K562 (cell line): Measurements from ENCODE around the gene BCO1. TPM values are rescaled to one million over a fixed set of nuclear protein-coding genes. Genes with fewer than 3 reads are reported as not detected.

Experiments
- ATAC-seq: fragments of 200-7000 bp; cut with Tn5 transposase; 3 replicates; pipeline ENCODE4 v1.9.1; 2020; ENCODE audit warnings: moderate library complexity
- BruUV-seq: library from RNA; stranded (reverse); fragments of 400-500 nt; replicated peaks from 2 replicates; lab custom pipeline; 2021; lab: Mats Ljungman, UMichigan
- CTCF ChIA-PET: fragments of 300-600 bp; formaldehyde crosslinking; extraction: SDS; loops from one replicate; lab custom pipeline; 2021; ENCODE audit warnings: low intra/inter-chr PET ratio; lab: Yijun Ruan, JAX
- POLR2A ChIA-PET: fragments of 300-600, 350-650 bp; sonication (Branson Sonifier 250); formaldehyde crosslinking; extraction: SDS; loops from one replicate; lab custom pipeline; 2021; ENCODE audit warnings: antibody characterized with exemption, inconsistent platforms; lab: Yijun Ruan, JAX
- DNase-seq, 4 experiments: peaks; one replicate each; pipeline versions ENCODE4 v3.0.0 to v3.0.0-alpha.2; 2011 to 2018; ENCODE audit warnings: low spot score in 3 of 4, mixed read lengths in 3 of 4; ENCODE audit errors: extremely low read depth in 1 of 4
- FAIRE-seq: peaks from 2 replicates; lab custom pipeline; 2011; peaks lifted over from hg19 to GRCh38; lab: Jason Lieb, UNC
- H2AFZ ChIP-seq: 2 replicates; pipeline ENCODE4 v1.6.0; 2011; ENCODE audit warnings: low read depth, low read length, control low read depth, inconsistent platforms
- H3K27ac ChIP-seq: fragments of 200-600 bp; 3 replicates; pipeline ENCODE4 v1.8.0; 2011; ENCODE audit warnings: low read depth, mild to moderate bottlenecking, control low read depth, inconsistent platforms, low read length, moderate library complexity, mixed read lengths; ENCODE audit errors: extremely low read depth
- H3K27me3 ChIP-seq, 2 experiments: fragments of 300-600 bp in 1 of 2; 2 replicates in 1 of 2; 3 replicates in 1 of 2; pipeline versions ENCODE4 v1.6.0 to v1.8.0; 2011; ENCODE audit warnings: inconsistent platforms in 2 of 2, low read length in 2 of 2, mild to moderate bottlenecking in 1 of 2, mixed read lengths in 1 of 2, moderate library complexity in 1 of 2; ENCODE audit not compliant: control insufficient read depth in 2 of 2, insufficient read depth in 2 of 2
- H3K36me3 ChIP-seq: fragments of 300-600 bp; 3 replicates; pipeline ENCODE4 v1.8.0; 2011; ENCODE audit warnings: mild to moderate bottlenecking, low read length, inconsistent platforms; ENCODE audit not compliant: control insufficient read depth, insufficient read depth
- H3K4me1 ChIP-seq, 2 experiments: fragments of 200-600 bp in 1 of 2; replicated peaks in 1 of 2; 2 replicates in 1 of 2; 3 replicates in 1 of 2; pipeline versions ENCODE4 v1.5.1 to v1.8.0; 2011; ENCODE audit warnings: inconsistent platforms in 2 of 2, low read length in 2 of 2, mild to moderate bottlenecking in 1 of 2, mixed read lengths in 1 of 2, moderate library complexity in 1 of 2; ENCODE audit not compliant: control insufficient read depth in 2 of 2, insufficient read depth in 2 of 2
- H3K4me2 ChIP-seq: 2 replicates; pipeline ENCODE4 v1.6.1; 2011; ENCODE audit warnings: low read length, control low read depth, inconsistent platforms, mixed read lengths; ENCODE audit not compliant: insufficient read depth
- H3K4me3 ChIP-seq: fragments of 200-600 bp; sonication (generic), shearing (Covaris generic); 2 replicates; pipeline ENCODE4 v1.5.1; 2016; ENCODE audit warnings: control low read depth, inconsistent platforms
- H3K79me2 ChIP-seq: fragments of 200-600 bp; 3 replicates; pipeline ENCODE4 v1.8.0; 2011; ENCODE audit warnings: low read length, inconsistent platforms; ENCODE audit not compliant: control insufficient read depth, insufficient read depth
- H3K9ac ChIP-seq, 2 experiments: 2 replicates each; pipeline versions ENCODE4 v1.6.0 to v1.6.1; 2011; ENCODE audit warnings: low read depth in 2 of 2, low read length in 2 of 2, control low read depth in 1 of 2, inconsistent platforms in 1 of 2, mild to moderate bottlenecking in 1 of 2, mixed read lengths in 1 of 2; ENCODE audit not compliant: insufficient read depth in 1 of 2
- H3K9me1 ChIP-seq: one replicate; pipeline ENCODE4 v1.6.0; 2011; ENCODE audit warnings: inconsistent platforms, mild to moderate bottlenecking, low read length, moderate library complexity; ENCODE audit not compliant: control insufficient read depth, insufficient read depth
- H3K9me3 ChIP-seq: replicated peaks from 2 replicates; pipeline ENCODE4 v1.5.1; 2011; ENCODE audit warnings: low read depth, low read length, inconsistent platforms; ENCODE audit not compliant: control insufficient read depth, insufficient read depth
- H4K20me1 ChIP-seq: replicated peaks from 2 replicates; pipeline ENCODE4 v1.6.1; 2011; ENCODE audit warnings: low read length, inconsistent platforms, mixed read lengths; ENCODE audit not compliant: control insufficient read depth, insufficient read depth
- ATF7 ChIP-seq: fragments of 450-650 bp; IDR thresholded peaks from 2 replicates; pipeline ENCODE4 v1.7.1; 2014; ENCODE audit warnings: mild to moderate bottlenecking, moderate library complexity
- BMI1 ChIP-seq: fragments of 150-350 bp; IDR thresholded peaks from 2 replicates; pipeline ENCODE4 v1.6.1; 2014; ENCODE audit warnings: low read length
- CXXC5 ChIP-seq: fragments of 250-450 bp; sonication (Bioruptor Pico); IDR thresholded peaks from 2 replicates; pipeline ENCODE4 v1.8.0; 2022; ENCODE audit warnings: inconsistent platforms, mild to moderate bottlenecking, moderate library complexity
- GTF2F1 ChIP-seq: IDR thresholded peaks from 2 replicates; pipeline ENCODE4 v1.6.1; 2011; ENCODE audit warnings: low read depth, low read length, improper control_type of control experiment
- MAFF ChIP-seq: IDR thresholded peaks from 2 replicates; pipeline ENCODE4 v1.6.1; 2012; ENCODE audit warnings: low read length, improper control_type of control experiment
- PML ChIP-seq: IDR thresholded peaks from 2 replicates; pipeline ENCODE4 v1.6.1; 2012; ENCODE audit warnings: low read length, inconsistent platforms
- RFX1 ChIP-seq: fragments of 450-650 bp; IDR thresholded peaks from 2 replicates; pipeline ENCODE4 v1.6.1; 2016; ENCODE audit warnings: mild to moderate bottlenecking, moderate library complexity
- ZNF232 ChIP-seq: sonication (generic); formaldehyde crosslinking; IDR thresholded peaks from 2 replicates; pipeline ENCODE4 v1.8.0; 2022; ENCODE audit warnings: mild to moderate bottlenecking, missing genetic modification reagents
- ZSCAN32 ChIP-seq: fragments of 450-650 bp; formaldehyde crosslinking; IDR thresholded peaks from 2 replicates; pipeline ENCODE4 v1.4.0; 2020; ENCODE audit warnings: mild to moderate bottlenecking, moderate library complexity
- WGBS: fragments of 100-300 bp; shearing (Covaris generic); methylation state at CpG from one replicate; pipeline ENCODE4 v1.1.6; 2016; ENCODE audit warnings: low coverage, mixed read lengths; ENCODE audit not compliant: insufficient coverage; ENCODE audit errors: missing lambda C conversion rate; 5-methylcytosine and 5-hydroxymethylcytosine counted together
- in situ Hi-C: fragments of 300-500 bp; cut with MboI; formaldehyde crosslinking; loops from 4 replicates; pipeline ENCODE4 v1.15.0; 2018; ENCODE audit warnings: inconsistent platforms, mixed read lengths
- intact Hi-C: fragments of 100-400 bp; cut with micrococcal nuclease; formaldehyde crosslinking; loops from 2 replicates; pipeline ENCODE4 v1.14.2; 2022
- polyA plus RNA-seq, 8 experiments: library from polyadenylated mRNA; depleted of rRNA in 4 of 8; stranded (reverse) in 5 of 8; unstranded in 3 of 8; fragments of >200 nt; fragmentation: Nextera tagmentation in 2 of 8; fragmentation: Illumina TruSeq in 1 of 8; extraction: Ambion mirVana in 2 of 8; extraction: Trizol in 1 of 8; gene quantifications; 2 replicates each; pipeline versions ENCODE4 v1.2.1 to v1.2.3, GENCODE V29; 2011 to 2014; ENCODE audit warnings: inconsistent platforms in 1 of 8, missing spikeins in 1 of 8
- total RNA-seq, 7 experiments: library from RNA; depleted of rRNA in 6 of 7; stranded (reverse); fragments of >200 nt in 6 of 7; fragmentation: Illumina TruSeq in 2 of 7; extraction: Trizol in 2 of 7; gene quantifications; 2 replicates each; pipeline versions ENCODE4 v1.2.1 to v1.2.3, GENCODE V29; 2011 to 2021; ENCODE audit warnings: low replicate concordance in 1 of 7
- TF ChIP-seq, protein P1 (sequence below): IDR thresholded peaks from 2 replicates; pipeline ENCODE4 v1.6.1; 2016; ENCODE audit warnings: missing genetic modification characterization, missing compliant biosample characterization

BCO1 gene
- total and polyA plus RNA-seq, 9 of the 15 experiments (the other 6 are each of a cell fraction or from before 2014, with no cell fraction given) = not detected

DNA sequence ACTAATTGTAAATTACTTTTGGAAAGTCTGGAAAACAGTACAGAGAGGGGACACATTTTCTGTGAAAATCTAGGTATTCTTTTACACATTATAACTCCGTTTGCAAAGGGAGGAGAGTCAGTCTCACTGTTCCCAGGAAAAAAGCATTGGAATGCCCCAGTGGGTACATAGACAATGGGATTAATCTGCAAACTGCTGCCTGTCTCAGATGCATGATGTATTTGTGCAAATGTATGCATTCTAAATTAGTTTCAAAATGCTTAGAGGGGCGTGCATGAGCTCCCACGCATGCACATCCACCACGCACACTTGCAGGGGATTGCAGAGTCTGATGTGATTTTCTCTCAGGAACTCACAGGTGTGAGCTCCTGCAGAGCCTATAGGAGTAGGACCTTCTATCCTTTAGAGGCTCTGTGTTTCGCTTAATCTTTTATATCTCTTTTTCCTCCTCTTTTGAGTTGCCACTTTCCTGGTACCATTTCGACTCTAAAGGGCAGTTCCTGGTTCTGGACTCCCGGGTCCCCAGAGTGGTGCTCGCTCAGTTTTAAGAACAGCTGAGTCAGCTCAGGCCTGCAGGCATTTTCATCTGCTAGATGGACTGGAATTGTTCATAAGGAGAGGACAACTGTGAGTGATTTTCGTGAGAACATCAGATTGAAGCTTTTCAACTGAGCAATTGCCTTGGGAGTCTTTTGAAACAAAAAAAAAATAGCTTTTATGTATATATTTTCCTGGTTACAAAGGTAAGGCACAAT, 1.1 kb downstream of the BCO1 start (continued):
- TF ChIP-seq MAFF (peak; percentile 57), BMI1 (no peak), RFX1 (no peak), GTF2F1 (no peak), ZNF232 (CRISPR knock-in tag) (no peak), ZSCAN32 (CRISPR knock-in tag) (no peak), CXXC5 (CRISPR knock-in tag) (no peak)
- TF ChIP-seq, protein P1, sequence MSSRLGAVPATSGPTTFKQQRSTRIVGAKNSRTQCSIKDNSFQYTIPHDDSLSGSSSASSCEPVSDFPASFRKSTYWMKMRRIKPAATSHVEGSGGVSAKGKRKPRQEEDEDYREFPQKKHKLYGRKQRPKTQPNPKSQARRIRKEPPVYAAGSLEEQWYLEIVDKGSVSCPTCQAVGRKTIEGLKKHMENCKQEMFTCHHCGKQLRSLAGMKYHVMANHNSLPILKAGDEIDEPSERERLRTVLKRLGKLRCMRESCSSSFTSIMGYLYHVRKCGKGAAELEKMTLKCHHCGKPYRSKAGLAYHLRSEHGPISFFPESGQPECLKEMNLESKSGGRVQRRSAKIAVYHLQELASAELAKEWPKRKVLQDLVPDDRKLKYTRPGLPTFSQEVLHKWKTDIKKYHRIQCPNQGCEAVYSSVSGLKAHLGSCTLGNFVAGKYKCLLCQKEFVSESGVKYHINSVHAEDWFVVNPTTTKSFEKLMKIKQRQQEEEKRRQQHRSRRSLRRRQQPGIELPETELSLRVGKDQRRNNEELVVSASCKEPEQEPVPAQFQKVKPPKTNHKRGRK (tag) = no peak

DNA sequence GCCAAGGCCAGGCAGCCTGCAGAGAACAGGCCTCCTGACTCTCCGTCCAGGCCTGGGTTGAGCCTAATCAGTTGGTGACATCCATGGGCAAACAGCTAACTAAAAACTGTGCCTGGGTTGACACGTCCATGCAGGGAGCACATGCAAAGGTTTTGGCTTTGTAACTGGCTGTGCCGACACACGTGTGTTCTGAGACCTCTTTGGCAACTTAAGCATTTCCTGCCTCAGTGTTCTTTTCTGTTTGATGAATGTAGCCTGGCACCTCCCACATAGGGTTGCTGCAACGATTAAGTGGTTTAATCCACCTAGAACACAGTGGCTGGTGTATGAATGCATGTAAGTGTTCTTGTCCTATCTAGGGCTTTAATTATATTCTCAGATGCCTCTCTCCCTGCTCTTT, 3.2 kb downstream of the BCO1 start:
- Histone ChIP-seq H3K4me1 (no peaks in the 10 kb centered on the region; a peak in 1 of 5 replicates), H3K9me3 (no peaks in the 10 kb centered on the region; the same call in 1 of the 2 replicates), H3K27me3 (peaks cover 44 to 79% of the 10 kb centered on the region in 2 experiments), H4K20me1 (peaks cover 5% of the 10 kb centered on the region; the same call in 1 of the 2 replicates), H3K79me2 (no peaks in the 10 kb centered on the region), H3K4me2 (no peak overlapping the region), H2AFZ (no peak overlapping the region), H3K27ac (no peak overlapping the region), H3K4me3 (no peak overlapping the region), H3K9ac (no peak overlapping the region), H3K9me1 (no peaks in the 10 kb centered on the region), H3K36me3 (no peaks in the 10 kb centered on the region)
- in situ Hi-C loops (no loop called here), intact Hi-C loops (no loop called here)
- ChIA-PET CTCF (no interaction called here), POLR2A (no interaction called here)
- WGBS = 2% methylated on average over 5 of the region's 5 CpGs
- BruUV-seq = no TSS peak
- ATAC-seq (no peak), FAIRE-seq (no peak), DNase-seq (no peak)
- TF ChIP-seq PML (no peak), ATF7 (no peak)
